IMR-90 (cell line): ENCODE data around the gene FAM124B. TPM values are rescaled to one million over a fixed set of nuclear protein-coding genes. Genes with fewer than 3 reads are reported as not detected.

Experiments
- ATAC-seq: fragments of 200-7000 bp; cut with Tn5 transposase; 2 replicates; pipeline ENCODE4 v1.9.1; 2020; ENCODE audit warnings: low read depth, mild to moderate bottlenecking, moderate library complexity
- BruUV-seq: library from RNA; stranded (reverse); fragments of 400-500 nt; replicated peaks from 2 replicates; lab custom pipeline; 2021; lab: Mats Ljungman, UMichigan
- CTCF ChIA-PET: fragments of 300-600 bp; formaldehyde crosslinking; extraction: SDS; loops from one replicate; lab custom pipeline; 2021; ENCODE audit warnings: antibody characterized with exemption; lab: Yijun Ruan, JAX
- POLR2A ChIA-PET: fragments of 300-600 bp; sonication (Branson Sonifier 250); formaldehyde crosslinking; loops from one replicate; lab custom pipeline; 2022; ENCODE audit warnings: antibody characterized with exemption; ENCODE audit not compliant: unreplicated experiment; lab: Charles Lee
- DNase-seq: peaks from one replicate; pipeline ENCODE4 v3.0.0; 2013
- H2AFZ ChIP-seq: replicated peaks from 2 replicates; pipeline ENCODE3; 2013; ENCODE audit warnings: low read length, mild to moderate bottlenecking; ENCODE audit not compliant: poor library complexity
- H2AK5ac ChIP-seq: 2 replicates; pipeline ENCODE4 v1.6.1; 2013; ENCODE audit warnings: low read depth, low read length, inconsistent platforms
- H2AK9ac ChIP-seq: replicated peaks from 2 replicates; pipeline ENCODE3; 2013; ENCODE audit warnings: mild to moderate bottlenecking, low read depth, low read length, moderate library complexity; ENCODE audit not compliant: poor library complexity
- H2BK120ac ChIP-seq: 2 replicates; pipeline ENCODE4 v1.6.1; 2013; ENCODE audit warnings: low read depth, low read length, inconsistent platforms
- H2BK15ac ChIP-seq: 3 replicates; pipeline ENCODE4 v1.6.1; 2013; ENCODE audit warnings: low read depth, low read length, inconsistent platforms
- H2BK20ac ChIP-seq: 2 replicates; pipeline ENCODE4 v1.6.1; 2013; ENCODE audit warnings: low read depth, mild to moderate bottlenecking, inconsistent platforms, low read length, moderate library complexity
- H2BK5ac ChIP-seq: 2 replicates; pipeline ENCODE4 v1.6.1; 2013; ENCODE audit warnings: mild to moderate bottlenecking, low read depth, low read length, inconsistent platforms; ENCODE audit not compliant: poor library complexity, severe bottlenecking
- H3K14ac ChIP-seq: replicated peaks from 2 replicates; pipeline ENCODE4 v1.6.1; 2013; ENCODE audit warnings: low read depth, low read length, inconsistent platforms
- H3K18ac ChIP-seq: 2 replicates; pipeline ENCODE4 v1.6.1; 2013; ENCODE audit warnings: low read depth, low read length, control low read depth
- H3K23ac ChIP-seq: 2 replicates; pipeline ENCODE4 v1.6.1; 2013; ENCODE audit warnings: low read depth, low read length, inconsistent platforms
- H3K27ac ChIP-seq: 2 replicates; pipeline ENCODE4 v1.5.1; 2013; ENCODE audit warnings: mild to moderate bottlenecking, control low read depth, low read length; ENCODE audit not compliant: insufficient read depth
- H3K27me3 ChIP-seq: 2 replicates; pipeline ENCODE4 v1.6.1; 2013; ENCODE audit warnings: low read length; ENCODE audit not compliant: control insufficient read depth, insufficient read depth
- H3K36me3 ChIP-seq: 2 replicates; pipeline ENCODE4 v1.6.1; 2013; ENCODE audit warnings: low read length, mixed read lengths; ENCODE audit not compliant: control insufficient read depth, insufficient read depth
- H3K4ac ChIP-seq: 2 replicates; pipeline ENCODE4 v1.6.1; 2013; ENCODE audit warnings: low read depth, low read length, inconsistent platforms
- H3K4me1 ChIP-seq: 2 replicates; pipeline ENCODE4 v1.6.1; 2013; ENCODE audit warnings: low read length, mixed read lengths; ENCODE audit not compliant: control insufficient read depth, insufficient read depth
- H3K4me2 ChIP-seq: 2 replicates; pipeline ENCODE4 v1.6.1; 2013; ENCODE audit warnings: low read depth, mild to moderate bottlenecking, control low read depth, low read length, moderate library complexity
- H3K4me3 ChIP-seq: 2 replicates; pipeline ENCODE4 v1.5.1; 2013; ENCODE audit warnings: low read depth, mild to moderate bottlenecking, control low read depth, low read length, moderate library complexity; ENCODE audit not compliant: insufficient read depth
- H3K56ac ChIP-seq: 2 replicates; pipeline ENCODE4 v1.6.1; 2013; ENCODE audit warnings: low read length, inconsistent platforms; ENCODE audit not compliant: insufficient read depth; ENCODE audit errors: extremely low read depth
- H3K79me1 ChIP-seq, 2 experiments: 2 replicates each; pipeline ENCODE4 v1.6.1; 2013; ENCODE audit warnings: low read length in 2 of 2, inconsistent platforms in 1 of 2, low read depth in 1 of 2
- H3K9ac ChIP-seq: 2 replicates; pipeline ENCODE4 v1.6.1; 2013; ENCODE audit warnings: low read depth, low read length, control low read depth
- H3K9me1 ChIP-seq: 2 replicates; pipeline ENCODE4 v1.6.1; 2013; ENCODE audit warnings: low read length, inconsistent platforms; ENCODE audit not compliant: insufficient read depth
- H3K9me3 ChIP-seq: 2 replicates; pipeline ENCODE4 v1.6.1; 2013; ENCODE audit warnings: low read length; ENCODE audit not compliant: control insufficient read depth, insufficient read depth
- H4K20me1 ChIP-seq: 2 replicates; pipeline ENCODE4 v1.6.1; 2013; ENCODE audit warnings: low read length, inconsistent platforms; ENCODE audit not compliant: insufficient read depth
- H4K5ac ChIP-seq: 2 replicates; pipeline ENCODE4 v1.6.1; 2013; ENCODE audit warnings: mild to moderate bottlenecking, low read depth, low read length, control low read depth
- H4K8ac ChIP-seq, 2 experiments: 2 replicates each; pipeline ENCODE4 v1.6.1; 2013; ENCODE audit warnings: low read depth in 2 of 2, low read length in 2 of 2, control low read depth in 1 of 2, inconsistent platforms in 1 of 2
- H4K91ac ChIP-seq: 2 replicates; pipeline ENCODE4 v1.6.1; 2013; ENCODE audit warnings: low read depth, low read length, inconsistent platforms; ENCODE audit not compliant: insufficient read depth
- BHLHE40 ChIP-seq: fragments of 150-350 bp; IDR thresholded peaks from 2 replicates; pipeline ENCODE4 v1.6.1; 2016; ENCODE audit warnings: mild to moderate bottlenecking, low read depth, low read length
- MAFK ChIP-seq: IDR thresholded peaks from 2 replicates; pipeline ENCODE4 v1.6.1; 2012; ENCODE audit warnings: low read depth, low read length, improper control_type of control experiment
- MAZ ChIP-seq: IDR thresholded peaks from 2 replicates; pipeline ENCODE4 v1.6.1; 2012; ENCODE audit warnings: low read depth, mild to moderate bottlenecking, low read length, improper control_type of control experiment, moderate library complexity, borderline replicate concordance
- POLR2A ChIP-seq: IDR thresholded peaks from 2 replicates; pipeline ENCODE4 v1.6.1; 2012; ENCODE audit warnings: mild to moderate bottlenecking, low read depth, low read length
- WGBS, 2 experiments: methylation state at CpG; one replicate each; pipeline versions ENCODE4 v1.1.5 to v1.1.7; 2013; ENCODE audit warnings: missing lambda C conversion rate in 2 of 2; ENCODE audit not compliant: insufficient read length in 1 of 2; ENCODE audit errors: extremely low coverage in 2 of 2; 5-methylcytosine and 5-hydroxymethylcytosine counted together
- dilution Hi-C: fragments of 300-500 bp; cut with HindIII; formaldehyde crosslinking; loops from one replicate; pipeline ENCODE4 v1.14.3; 2018; ENCODE audit warnings: low sequenced_read_pairs; ENCODE audit not compliant: unreplicated experiment
- in situ Hi-C: fragments of 300-500 bp; cut with MboI; formaldehyde crosslinking; loops from 3 replicates; pipeline ENCODE4 v1.14.3; 2019; ENCODE audit warnings: low sequenced_read_pairs, inconsistent platforms, mixed read lengths
- intact Hi-C: fragments of 100-400 bp; cut with micrococcal nuclease; formaldehyde crosslinking; loops from 2 replicates; pipeline ENCODE4 v1.10.0; 2022
- polyA plus RNA-seq, 3 experiments: library from polyadenylated mRNA; depleted of rRNA; stranded (reverse); fragments of >200 nt; gene quantifications; 2 replicates each; pipeline ENCODE4 v1.2.3, GENCODE V29; 2012; ENCODE audit warnings: low replicate concordance in 1 of 3
- total RNA-seq: library from RNA; depleted of rRNA; stranded (reverse); fragments of >200 nt; gene quantifications from 2 replicates; pipeline ENCODE4 v1.2.3, GENCODE V29; 2012
- TF ChIP-seq, protein P1 (sequence below): fragments of 150-350 bp; IDR thresholded peaks from 2 replicates; pipeline ENCODE4 v1.6.1; 2017; ENCODE audit warnings: mild to moderate bottlenecking, antibody characterized with exemption, low read length, low read depth

Gene FAM124B
- total and polyA plus RNA-seq, 2 of the 4 experiments (the other 2 are of a cell fraction): not detected

DNA sequence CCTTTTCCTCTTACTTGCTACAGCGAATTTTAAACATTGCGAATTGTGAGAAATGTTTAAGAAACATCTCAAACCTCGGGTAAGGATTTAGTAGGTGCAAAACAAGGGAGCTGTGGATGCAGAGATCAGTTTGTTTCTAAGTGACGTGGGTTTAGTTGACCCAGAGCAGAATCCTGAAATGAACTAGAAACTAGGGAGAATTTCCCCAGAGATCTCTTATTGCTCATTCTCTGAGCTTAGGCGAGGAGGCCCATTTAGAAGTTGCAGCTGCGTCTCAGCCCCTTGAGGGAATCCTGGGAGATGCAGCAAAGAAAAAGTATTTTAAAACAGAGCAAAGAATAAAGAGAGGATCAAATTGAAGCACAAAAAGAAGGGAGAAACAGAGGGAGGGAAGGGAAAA, 29.3 kb downstream of the FAM124B start:
- Histone ChIP-seq H3K27me3 (peaks cover 9% of the 10 kb centered on the region), H3K27ac (no peak overlapping the region), H2BK20ac (no peak overlapping the region), H3K14ac (no peak overlapping the region), H4K8ac (no peak overlapping the region), H3K18ac (no peak overlapping the region), H3K9me3 (no peaks in the 10 kb centered on the region), H4K20me1 (no peaks in the 10 kb centered on the region), H2AFZ (no peak overlapping the region), H3K9me1 (no peaks in the 10 kb centered on the region), H2BK15ac (no peak overlapping the region), H3K56ac (no peak overlapping the region), H2AK9ac (no peak overlapping the region), H3K4me3 (no peak overlapping the region), H2BK120ac (no peak overlapping the region), H2BK5ac (no peak overlapping the region), H3K4me2 (no peak overlapping the region), H4K5ac (no peak overlapping the region), H3K9ac (no peak overlapping the region), H3K79me1 (no peaks in the 10 kb centered on the region), H2AK5ac (no peak overlapping the region), H3K4ac (no peak overlapping the region), H3K4me1 (no peaks in the 10 kb centered on the region), H3K36me3 (no peaks in the 10 kb centered on the region), H3K23ac (no peak overlapping the region), H4K91ac (no peak overlapping the region)
- ATAC-seq: no peak
- BruUV-seq: no TSS peak
- no peak for TF ChIP-seq MAZ
- TF ChIP-seq BHLHE40: no peak
- TF ChIP-seq, protein P1, sequence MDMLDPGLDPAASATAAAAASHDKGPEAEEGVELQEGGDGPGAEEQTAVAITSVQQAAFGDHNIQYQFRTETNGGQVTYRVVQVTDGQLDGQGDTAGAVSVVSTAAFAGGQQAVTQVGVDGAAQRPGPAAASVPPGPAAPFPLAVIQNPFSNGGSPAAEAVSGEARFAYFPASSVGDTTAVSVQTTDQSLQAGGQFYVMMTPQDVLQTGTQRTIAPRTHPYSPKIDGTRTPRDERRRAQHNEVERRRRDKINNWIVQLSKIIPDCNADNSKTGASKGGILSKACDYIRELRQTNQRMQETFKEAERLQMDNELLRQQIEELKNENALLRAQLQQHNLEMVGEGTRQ: no peak
- TF ChIP-seq POLR2A: no peak
- no peak for TF ChIP-seq MAFK
- intact Hi-C loops: no loop called here
- no peak for DNase-seq
- ChIA-PET CTCF (no interaction called here), POLR2A (no interaction called here)
- in situ Hi-C loops: loop anchor here (25.0 kb wide), 2 partner anchors 640 to 1265 kb away; no protein-coding TSS in a partner anchor
- dilution Hi-C loops: no loop called here
- WGBS, 2 experiments: no CpG with 5 or more reads among the region's 6 CpGs
